A549 (cell line): ENCODE data around the gene ESYT1. TPM values are rescaled to one million over a fixed set of nuclear protein-coding genes. Genes with fewer than 3 reads are reported as not detected.

Experiments
- ATAC-seq, 2 experiments: fragments of 200-7000 bp in 1 of 2; fragments of >200 bp in 1 of 2; cut with Nextera tagmentation in 1 of 2; cut with Tn5 transposase in 1 of 2; 3 replicates each; pipeline versions ENCODE4 v1.8.0 to v1.9.1; 2018 to 2020; ENCODE audit warnings: mild to moderate bottlenecking in 1 of 2, moderate library complexity in 1 of 2
- CTCF ChIA-PET: fragments of 300-600 bp; sonication (Branson Sonifier 250); formaldehyde crosslinking; extraction: SDS; loops from one replicate; lab custom pipeline; 2021; ENCODE audit warnings: antibody characterized with exemption, inconsistent platforms; lab: Yijun Ruan, JAX
- POLR2A ChIA-PET: fragments of 350-600 bp; formaldehyde crosslinking; extraction: SDS; loops from one replicate; lab custom pipeline; 2021; ENCODE audit warnings: antibody characterized with exemption, inconsistent platforms; lab: Yijun Ruan, JAX
- DNase-seq, 2 experiments: peaks; one replicate each; pipeline versions ENCODE4 v3.0.0 to v3.0.0-alpha.2; 2011 to 2016; ENCODE audit warnings: low read depth in 1 of 2, low spot score in 1 of 2
- FAIRE-seq: peaks from 2 replicates; lab custom pipeline; 2011; peaks lifted over from hg19 to GRCh38; lab: Jason Lieb, UNC
- H3K27ac ChIP-seq, 2 experiments: fragments of >200 bp; sonication (Bioruptor Twin); formaldehyde crosslinking; 3 replicates each; pipeline ENCODE4 v1.5.1; 2016 to 2017
- H3K4me1 ChIP-seq: fragments of >200 bp; sonication (Bioruptor Twin); formaldehyde crosslinking; 3 replicates; pipeline ENCODE4 v1.6.1; 2016
- H3K4me2 ChIP-seq: fragments of >200 bp; sonication (Bioruptor Twin); formaldehyde crosslinking; 3 replicates; pipeline ENCODE4 v1.6.1; 2016
- H3K4me3 ChIP-seq: fragments of >200 bp; sonication (Bioruptor Twin); formaldehyde crosslinking; 3 replicates; pipeline ENCODE4 v1.5.1; 2016
- H3K9me3 ChIP-seq: fragments of >200 bp; sonication (Bioruptor Twin); formaldehyde crosslinking; 3 replicates; pipeline ENCODE4 v1.6.1; 2016
- ATOH8 ChIP-seq: fragments of 250-450 bp; sonication (Bioruptor Pico); IDR thresholded peaks from 2 replicates; pipeline ENCODE4 v1.5.0; 2020; ENCODE audit warnings: low read depth, mild to moderate bottlenecking, moderate library complexity
- CBX2 ChIP-seq: fragments of 200-600 bp; sonication (generic); IDR thresholded peaks from 2 replicates; pipeline ENCODE4 v1.6.1; 2016; ENCODE audit warnings: low read depth, mild to moderate bottlenecking, borderline replicate concordance
- CHD4 ChIP-seq: fragments of 200-600 bp; sonication (generic); IDR thresholded peaks from 2 replicates; pipeline ENCODE4 v1.6.1; 2016; ENCODE audit warnings: antibody characterized with exemption, mild to moderate bottlenecking, borderline replicate concordance
- E2F6 ChIP-seq: IDR thresholded peaks from 2 replicates; pipeline ENCODE4 v1.6.1; 2012; ENCODE audit warnings: low read depth, borderline replicate concordance
- EHMT2 ChIP-seq: fragments of 200-600 bp; sonication (generic); IDR thresholded peaks from 2 replicates; pipeline ENCODE4 v1.6.1; 2016; ENCODE audit warnings: antibody characterized with exemption, low read depth, mild to moderate bottlenecking, moderate library complexity
- ELK1 ChIP-seq: fragments of 150-350 bp; IDR thresholded peaks from 2 replicates; pipeline ENCODE4 v1.6.1; 2014; ENCODE audit warnings: low read depth, mild to moderate bottlenecking, low read length
- EP300 ChIP-seq, 2 experiments: fragments of >200 bp; sonication (Bioruptor Twin); formaldehyde crosslinking; IDR thresholded peaks; 2 replicates in 1 of 2; 3 replicates in 1 of 2; pipeline ENCODE4 v1.6.1; 2016 to 2017
- ESRRA ChIP-seq: fragments of 150-350 bp; IDR thresholded peaks from 2 replicates; pipeline ENCODE4 v1.6.1; 2014; ENCODE audit warnings: mild to moderate bottlenecking, low read length, borderline replicate concordance
- FOSL2 ChIP-seq, 2 experiments: fragments of 450-650 bp in 1 of 2; fragments of >200 bp in 1 of 2; sonication (Bioruptor Twin) in 1 of 2; formaldehyde crosslinking; IDR thresholded peaks; 2 replicates each; pipeline versions ENCODE4 v1.5.0 to v1.6.1; 2016 to 2020; ENCODE audit warnings: mild to moderate bottlenecking in 1 of 2, moderate library complexity in 1 of 2
- GATA3 ChIP-seq: IDR thresholded peaks from 2 replicates; pipeline ENCODE4 v1.6.1; 2012; ENCODE audit warnings: borderline replicate concordance
- HEYL ChIP-seq: fragments of 250-450 bp; sonication (Bioruptor Pico); IDR thresholded peaks from 2 replicates; pipeline ENCODE4 v1.8.0; 2021; ENCODE audit warnings: mild to moderate bottlenecking, moderate library complexity
- HOXA7 ChIP-seq: fragments of 250-450 bp; sonication (Bioruptor Pico); IDR thresholded peaks from 2 replicates; pipeline ENCODE4 v1.5.0; 2020; ENCODE audit warnings: mild to moderate bottlenecking, moderate library complexity
- JUN ChIP-seq, 2 experiments: fragments of >200 bp; sonication (Bioruptor Twin); formaldehyde crosslinking; IDR thresholded peaks; 2 replicates in 1 of 2; 3 replicates in 1 of 2; pipeline ENCODE4 v1.6.1; 2016 to 2017
- KDM1A ChIP-seq: fragments of 200-600 bp; sonication (generic); IDR thresholded peaks from 2 replicates; pipeline ENCODE4 v1.6.1; 2016; ENCODE audit warnings: low read depth, mild to moderate bottlenecking
- KDM5A ChIP-seq: fragments of 200-600 bp; sonication (generic); IDR thresholded peaks from 2 replicates; pipeline ENCODE4 v1.6.1; 2016; ENCODE audit warnings: antibody characterized with exemption, mild to moderate bottlenecking
- MAFK ChIP-seq: fragments of 450-650 bp; IDR thresholded peaks from 2 replicates; pipeline ENCODE4 v1.6.1; 2014; ENCODE audit not compliant: partially characterized antibody
- MAX ChIP-seq: IDR thresholded peaks from 2 replicates; pipeline ENCODE4 v1.6.1; 2012
- MAZ ChIP-seq: fragments of 150-350 bp; IDR thresholded peaks from 2 replicates; pipeline ENCODE4 v1.6.1; 2014; ENCODE audit warnings: antibody characterized with exemption, low read depth, low read length, borderline replicate concordance
- NPAS2 ChIP-seq: fragments of 250-450 bp; sonication (Bioruptor Pico); IDR thresholded peaks from 2 replicates; pipeline ENCODE4 v1.8.0; 2022; ENCODE audit warnings: mild to moderate bottlenecking, moderate library complexity, borderline replicate concordance
- POLR2AphosphoS2 ChIP-seq: conservative IDR thresholded peaks from 2 replicates; pipeline ENCODE4 v1.6.1; 2012; ENCODE audit warnings: low read length, improper control_type of control experiment, inconsistent platforms
- RAD21 ChIP-seq, 2 experiments: fragments of >200 bp in 1 of 2; sonication (Bioruptor Twin) in 1 of 2; formaldehyde crosslinking in 1 of 2; IDR thresholded peaks in 1 of 2; conservative IDR thresholded peaks in 1 of 2; 2 replicates in 1 of 2; 3 replicates in 1 of 2; pipeline ENCODE4 v1.6.1; 2012 to 2018; ENCODE audit warnings: inconsistent platforms in 1 of 2
- SMC3 ChIP-seq: fragments of >200 bp; sonication (Bioruptor Twin); formaldehyde crosslinking; IDR thresholded peaks from 3 replicates; pipeline ENCODE4 v1.6.1; 2018; ENCODE audit warnings: inconsistent platforms
- TFCP2L1 ChIP-seq: fragments of 250-450 bp; sonication (Bioruptor Pico); IDR thresholded peaks from 2 replicates; pipeline ENCODE4 v1.5.0; 2021; ENCODE audit warnings: mild to moderate bottlenecking
- TP53 ChIP-seq: fragments of 250-450 bp; sonication (Bioruptor Pico); IDR thresholded peaks from 2 replicates; pipeline ENCODE4 v1.5.0; 2021; ENCODE audit warnings: mild to moderate bottlenecking, moderate library complexity
- WGBS: methylation state at CpG from one replicate; pipeline ENCODE4 v1.1.6; 2017; ENCODE audit errors: missing lambda C conversion rate; 5-methylcytosine and 5-hydroxymethylcytosine counted together
- polyA plus RNA-seq, 4 experiments: library from polyadenylated mRNA; depleted of rRNA in 3 of 4; stranded (reverse); fragments of >200 nt; fragmentation: RNase III in 1 of 4; extraction: RNeasy Plus Mini Kit Qiagen cat#74134 plus additional on column Dnase treatment in 1 of 4; gene quantifications; 2 replicates in 3 of 4; 3 replicates in 1 of 4; pipeline ENCODE4 v1.2.3, GENCODE V29; 2011 to 2017

The ESYT1 gene
- polyA plus RNA-seq, 2 of the 4 experiments (the other 2 are of a cell fraction), result 54.2 to 72.4 TPM

GRCh38 chr12:56165369-56165768 is 37.3 kb downstream of the ESYT1 start:
- CTCF ChIA-PET, result interaction anchor here (1.0 to 9.0 kb wide), 9 partner anchors 9 to 47 kb away, joined by 3 to 83 read pairs (median 5); partner anchors contain the start of genes ESYT1, SMARCC2 and ZC3H10
- Histone ChIP-seq H3K27ac (no peak overlapping the region), H3K4me2 (no peak overlapping the region), H3K4me3 (no peak overlapping the region), H3K9me3 (no peaks in the 10 kb centered on the region), H3K4me1 (peaks cover 18% of the 10 kb centered on the region)
- TF ChIP-seq MAFK, result no peak
- peak; percentile 85; the same call in 1 of the 2 replicates for TF ChIP-seq POLR2AphosphoS2
- POLR2A ChIA-PET, result interaction anchor here (0.9 kb wide), 1 partner anchor 37 kb away, joined by 4 read pairs; the partner anchor contains the start of gene ESYT1
- FAIRE-seq (no peak), ATAC-seq (peak; percentile 6 to 17; a peak in 3 of 6 replicates), DNase-seq (no peak)
- 89% methylated on average over 4 of the region's 4 CpGs for WGBS

GRCh38 chr12:56169229-56169759 is 41.2 kb downstream of the ESYT1 start:
- ATAC-seq (no peak), DNase-seq (no peak), FAIRE-seq (no peak)
- POLR2A ChIA-PET, result no interaction called here
- Histone ChIP-seq H3K27ac (no peak overlapping the region), H3K4me2 (no peak overlapping the region), H3K9me3 (no peaks in the 10 kb centered on the region), H3K4me1 (no peaks in the 10 kb centered on the region), H3K4me3 (no peak overlapping the region)
- WGBS, result 93% methylated on average over 11 of the region's 11 CpGs
- TF ChIP-seq HOXA7 (CRISPR knock-in tag) (no peak), MAFK (peak; percentile 86), ESRRA (no peak), MAX (no peak), CBX2 (no peak), KDM1A (no peak)
- CTCF ChIA-PET, result interaction anchor here (0.8 to 5.1 kb wide), 4 partner anchors 10 to 50 kb away, joined by 3 to 42 read pairs (median 11); partner anchors contain the start of genes SMARCC2 and ZC3H10

DNA sequence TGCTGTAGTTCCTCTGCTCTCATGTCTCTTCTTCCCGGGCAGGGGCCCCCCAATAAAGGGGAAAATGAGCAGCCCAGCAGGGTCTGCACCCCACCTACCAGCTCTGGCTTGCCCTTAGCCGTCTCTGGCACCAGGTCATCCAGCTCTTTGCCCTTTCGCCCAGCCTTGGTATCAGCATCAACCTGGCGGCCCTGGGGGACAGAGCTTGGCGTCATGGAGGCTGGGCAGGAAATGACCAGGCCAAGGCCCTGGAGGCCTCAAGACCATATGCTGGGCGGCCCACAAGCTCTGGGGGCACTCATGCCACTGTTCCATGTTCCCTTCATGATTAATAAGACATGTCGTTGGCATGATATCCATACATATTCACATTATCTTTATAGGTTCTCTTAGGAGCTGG is 44.8 kb downstream of the ESYT1 start:
- no peak for TF ChIP-seq RAD21 (conservative IDR thresholded peaks at IDR 0.05 in 1 of 2, IDR thresholded peaks at IDR 0.05 in 1 of 2)
- TF ChIP-seq CHD4, result no peak
- TF ChIP-seq SMC3, result no peak
- TF ChIP-seq ATOH8 (CRISPR knock-in tag), result no peak
- TF ChIP-seq EHMT2, result no peak
- no peak for TF ChIP-seq CBX2
- TF ChIP-seq HEYL (CRISPR knock-in tag), result no peak
- FAIRE-seq (no peak), DNase-seq (no peak), ATAC-seq (no peak)
- no peaks in the 10 kb centered on the region for H3K9me3 ChIP-seq
- H3K4me1 ChIP-seq, result no peaks in the 10 kb centered on the region
- H3K27ac ChIP-seq, result no peak overlapping the region
- WGBS, result 92% methylated on average over 7 of the region's 7 CpGs
- H3K4me2 ChIP-seq, result no peak overlapping the region
- CTCF ChIA-PET, result interaction anchor here (5.1 kb wide), 1 partner anchor 16 kb away, joined by 42 read pairs; the partner anchor contains the start of gene SMARCC2
- no peak overlapping the region for H3K4me3 ChIP-seq
- POLR2A ChIA-PET, result interaction anchor here (1.1 to 1.4 kb wide), 2 partner anchors 15 to 49 kb away, joined by 3 to 4 read pairs; partner anchors contain the start of genes MYL6 and RNF41

- TF ChIP-seq ELK1, result no peak
- TF ChIP-seq GATA3, result no peak
- no peak for TF ChIP-seq MAZ
- no peak for TF ChIP-seq SMC3
- TF ChIP-seq POLR2AphosphoS2, result no peak
- TF ChIP-seq TP53, result no peak
- TF ChIP-seq KDM5A, result no peak
- TF ChIP-seq NPAS2, result no peak
- TF ChIP-seq EP300 (IDR thresholded peaks at IDR 0.05), result no peak
- no peak for TF ChIP-seq KDM1A
- TF ChIP-seq JUN (IDR thresholded peaks at IDR 0.05), result no peak
- no peak for TF ChIP-seq E2F6
- TF ChIP-seq TFCP2L1 (CRISPR knock-in tag), result no peak
- no peak for TF ChIP-seq HOXA7 (CRISPR knock-in tag)
- no peak for TF ChIP-seq FOSL2 (IDR thresholded peaks at IDR 0.05)
- TF ChIP-seq FOSL2 (CRISPR knock-in tag; IDR thresholded peaks at IDR 0.05), result no peak
- no peak for TF ChIP-seq CBX2
- no peak for TF ChIP-seq MAFK
- ChIA-PET CTCF (interaction anchor here (0.6 to 4.5 kb wide), 5 partner anchors 9 to 395 kb away, joined by 3 to 42 read pairs (median 5); partner anchors contain the start of gene SMARCC2), POLR2A (no interaction called here)
- FAIRE-seq (no peak), DNase-seq (no peak), ATAC-seq (peak in 1 of 2 experiments; percentile 28; a peak in 3 of 6 replicates)
- WGBS, result 93% methylated on average over 3 of the region's 3 CpGs
- H3K4me1 ChIP-seq, result no peaks in the 10 kb centered on the region
- no peak overlapping the region for H3K27ac ChIP-seq
- H3K4me2 ChIP-seq, result no peak overlapping the region
- no peaks in the 10 kb centered on the region for H3K9me3 ChIP-seq
- no peak overlapping the region for H3K4me3 ChIP-seq
Measured at GRCh38 chr12:56178347-56178746, 50.3 kb downstream of the ESYT1 start.
